IPS-15b (cell line): ENCODE results near the gene FGF11.

Experiments
- H3K27me3 ChIP-seq: one replicate; pipeline ENCODE4 v1.6.1; 2013; ENCODE audit warnings: low read length; ENCODE audit not compliant: control insufficient read depth, insufficient read depth
- H3K36me3 ChIP-seq: one replicate; pipeline ENCODE4 v1.6.1; 2013; ENCODE audit warnings: low read length; ENCODE audit not compliant: control insufficient read depth, insufficient read depth
- H3K4me1 ChIP-seq: one replicate; pipeline ENCODE4 v1.6.1; 2013; ENCODE audit warnings: mild to moderate bottlenecking, low read length; ENCODE audit not compliant: control insufficient read depth, insufficient read depth
- H3K4me3 ChIP-seq: one replicate; pipeline ENCODE4 v1.5.1; 2013; ENCODE audit warnings: low read depth, low read length
- H3K9ac ChIP-seq: one replicate; pipeline ENCODE4 v1.6.1; 2013; ENCODE audit warnings: low read depth, mild to moderate bottlenecking, low read length
- H3K9me3 ChIP-seq: one replicate; pipeline ENCODE4 v1.6.1; 2013; ENCODE audit warnings: mild to moderate bottlenecking, low read length; ENCODE audit not compliant: control insufficient read depth, insufficient read depth

FGF11 gene

DNA sequence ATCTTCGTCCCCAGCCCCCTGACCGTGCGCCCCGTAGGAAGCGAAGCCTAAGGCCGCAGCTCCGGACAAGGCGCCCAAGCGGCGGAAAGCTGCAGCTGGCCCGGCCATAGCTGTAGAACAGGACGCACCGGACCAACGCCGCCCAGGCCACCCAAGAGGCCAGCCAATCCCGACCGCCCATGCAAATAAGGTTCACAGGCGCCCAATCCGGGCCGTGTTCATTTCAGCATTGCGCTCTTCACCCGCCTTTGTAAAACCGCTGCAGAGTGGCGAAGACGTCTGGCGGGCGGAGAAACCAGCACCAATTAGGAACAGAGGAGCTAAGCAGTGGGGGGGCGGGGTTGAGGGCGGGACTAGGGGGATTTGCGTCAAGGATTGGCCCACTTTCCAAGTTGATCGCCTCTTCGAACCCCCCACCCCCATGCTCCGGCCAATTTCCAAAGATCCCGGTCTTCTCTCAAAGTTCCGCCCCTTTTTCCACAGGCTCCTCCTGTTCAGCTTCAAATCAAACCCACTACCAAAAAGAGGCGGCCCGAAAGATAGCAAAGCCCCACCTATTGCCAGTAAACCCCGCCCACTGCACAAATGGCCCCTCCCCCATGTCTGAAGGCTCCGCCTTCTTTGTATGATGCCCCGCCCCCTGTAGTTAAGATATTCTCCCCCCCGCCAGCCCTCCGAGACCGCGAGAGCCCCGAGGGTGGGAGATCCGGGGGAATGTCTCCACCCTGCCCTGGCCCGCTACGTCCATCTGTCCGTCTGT, 35.2 kb upstream of the FGF11 start, which contains the start of gene TMEM256:
Gene TMEM256, minus strand, starts transcription at position 121 of the 760 bp plus-strand sequence. Its CDS starts 13 bp downstream, at position 108.
- Histone ChIP-seq H3K9ac (peak within 1 kb of the TSS; percentile 9), H3K4me3 (peak within 1 kb of the TSS; percentile 88), H3K36me3 (peaks cover 12% of the 10 kb centered on the region), H3K4me1 (peaks cover 7% of the 10 kb centered on the region), H3K9me3 (no peaks in the 10 kb centered on the region), H3K27me3 (peaks cover 5% of the 10 kb centered on the region)

DNA sequence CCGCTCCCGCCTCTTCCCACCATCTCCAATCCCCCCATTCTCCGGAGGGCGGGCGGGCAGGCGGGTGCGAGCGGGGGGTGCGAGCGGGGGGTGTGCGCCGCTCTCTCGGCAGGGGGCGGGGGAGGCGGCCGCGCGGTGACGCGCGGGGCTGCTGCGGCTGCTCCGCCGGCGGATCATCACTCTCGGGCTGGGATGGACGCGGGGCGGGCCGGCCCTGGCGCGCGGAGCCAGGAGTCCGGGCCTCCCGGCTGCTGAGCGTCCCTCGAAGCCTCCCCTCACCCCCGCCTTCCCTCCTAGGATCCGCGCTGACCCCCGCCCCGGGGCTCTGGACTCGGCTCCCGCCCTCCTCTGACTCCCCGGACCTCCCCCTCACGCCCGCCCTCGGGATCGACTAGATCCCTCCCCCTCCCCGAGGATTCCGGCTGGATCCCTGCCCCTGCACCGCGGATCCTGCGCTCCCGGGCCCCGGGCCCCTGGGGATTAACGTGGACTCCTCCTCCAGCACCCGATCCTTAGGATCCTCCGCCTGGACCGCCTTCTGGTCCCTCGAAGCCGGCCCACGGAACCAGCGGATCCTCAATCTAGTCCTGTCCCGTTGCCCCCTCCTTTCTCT, 34.5 kb upstream of the FGF11 start:
- H3K9me3 ChIP-seq = no peaks in the 10 kb centered on the region
- peaks cover 18% of the 10 kb centered on the region for H3K36me3 ChIP-seq
- peaks cover 7% of the 10 kb centered on the region for H3K4me1 ChIP-seq
- peaks cover 7% of the 10 kb centered on the region for H3K27me3 ChIP-seq
- peak overlapping the region; percentile 85 for H3K9ac ChIP-seq
- peak overlapping the region; percentile 88 for H3K4me3 ChIP-seq

DNA sequence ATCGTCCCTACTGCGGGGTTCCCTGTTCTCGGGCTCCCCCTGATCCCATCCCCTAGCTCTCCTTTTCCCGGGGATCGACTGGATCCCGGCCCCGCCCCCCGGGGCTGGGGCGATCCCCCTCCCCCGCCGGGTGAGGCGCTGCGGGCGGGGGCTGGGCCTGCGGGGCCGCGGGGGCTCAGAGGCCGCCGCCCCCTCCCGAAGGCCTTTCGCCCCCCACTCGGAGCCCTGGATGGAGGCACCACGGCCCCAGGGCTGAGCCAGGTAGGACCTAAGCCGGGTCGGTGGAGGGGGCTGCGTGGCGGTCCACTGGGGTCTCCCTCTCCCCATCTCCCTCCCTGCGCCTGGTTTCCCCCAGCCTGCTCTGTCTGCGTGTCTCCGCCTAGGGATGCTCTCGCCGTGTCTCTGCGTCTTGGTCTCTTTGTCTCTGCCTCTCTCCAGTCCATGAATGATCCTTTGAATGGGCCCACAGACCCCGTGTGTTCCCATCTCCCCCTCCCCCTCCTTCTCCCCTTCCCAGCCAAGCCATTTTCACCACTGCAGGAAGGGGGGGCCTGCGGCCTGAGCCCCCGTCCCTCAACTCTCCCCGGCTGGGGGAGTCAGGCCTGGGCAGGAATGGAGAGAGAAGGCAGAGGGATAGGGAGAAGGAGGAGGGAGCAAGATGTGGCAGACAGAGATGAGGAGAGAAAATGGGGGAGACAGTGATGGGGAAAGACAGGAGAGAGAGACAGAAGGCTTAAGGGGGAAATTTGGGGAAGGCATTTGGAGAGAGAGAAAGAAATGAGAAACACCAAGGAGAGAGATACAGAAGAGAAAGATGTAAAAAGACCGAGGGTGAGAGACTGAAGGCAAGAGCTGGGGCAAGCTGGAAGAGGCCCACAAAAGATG, 33.7 kb upstream of the FGF11 start:
- H3K9ac ChIP-seq = peak overlapping the region; percentile 85
- H3K9me3 ChIP-seq = no peaks in the 10 kb centered on the region
- H3K36me3 ChIP-seq = peaks cover 23% of the 10 kb centered on the region
- peak overlapping the region; percentile 88 for H3K4me3 ChIP-seq
- H3K4me1 ChIP-seq = peaks cover 7% of the 10 kb centered on the region
- peaks cover 7% of the 10 kb centered on the region for H3K27me3 ChIP-seq

DNA sequence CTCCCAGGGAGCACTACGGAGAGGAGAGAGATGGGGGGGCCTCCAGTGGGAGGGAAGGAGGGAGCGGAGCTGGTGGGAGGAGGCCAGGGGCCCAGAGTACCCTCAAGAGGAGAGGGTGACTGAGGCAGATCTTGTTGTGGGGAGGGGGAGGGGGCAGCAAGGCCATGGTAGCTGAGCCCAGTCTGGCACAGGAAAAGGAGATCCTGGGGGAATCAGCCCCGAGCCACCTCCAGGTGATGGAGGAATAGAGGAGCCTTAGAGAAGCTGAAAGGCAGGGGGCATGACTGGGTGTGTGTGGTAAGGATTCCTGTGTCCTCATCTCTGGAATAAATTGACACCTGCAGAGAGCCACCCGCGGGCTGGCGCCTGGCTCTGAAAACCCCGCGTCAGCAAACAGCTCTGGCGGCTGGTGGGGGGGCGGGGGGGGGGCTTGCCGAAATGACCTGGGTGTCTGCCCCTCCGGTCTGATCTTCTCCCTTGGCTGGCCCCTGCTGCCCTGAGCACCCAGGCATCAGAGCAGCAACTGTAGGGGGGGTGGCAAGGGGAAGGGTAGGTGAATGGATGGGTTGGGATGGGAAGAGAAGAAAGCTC, 33.0 kb upstream of the FGF11 start:
- H3K4me1 ChIP-seq = peaks cover 7% of the 10 kb centered on the region
- H3K4me3 ChIP-seq = peak overlapping the region; percentile 88
- peaks cover 23% of the 10 kb centered on the region for H3K36me3 ChIP-seq
- H3K27me3 ChIP-seq = peaks cover 7% of the 10 kb centered on the region
- H3K9me3 ChIP-seq = no peaks in the 10 kb centered on the region
- no peak overlapping the region for H3K9ac ChIP-seq

DNA sequence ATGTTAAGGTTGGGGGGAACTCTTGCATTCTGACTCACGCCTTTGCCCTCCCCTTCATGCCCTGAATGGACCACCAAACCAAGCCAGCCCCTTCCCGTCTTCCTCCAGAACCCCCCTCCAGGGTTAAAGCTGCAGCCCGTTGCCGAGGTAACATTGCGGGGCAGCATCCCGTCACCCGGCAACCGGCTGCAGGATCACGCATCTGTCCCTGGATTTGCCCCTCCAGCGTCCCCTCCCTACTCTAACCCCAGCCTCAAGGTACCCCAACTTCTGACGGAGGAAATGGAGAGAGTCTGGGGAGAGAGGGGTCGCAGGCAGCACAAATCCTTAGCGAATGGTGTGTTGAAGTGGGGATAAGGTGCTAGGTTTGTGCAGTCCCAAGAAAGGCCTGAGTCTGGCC, 32.2 kb upstream of the FGF11 start:
- peaks cover 23% of the 10 kb centered on the region for H3K36me3 ChIP-seq
- H3K9ac ChIP-seq = no peak overlapping the region
- peaks cover 7% of the 10 kb centered on the region for H3K4me1 ChIP-seq
- H3K9me3 ChIP-seq = no peaks in the 10 kb centered on the region
- peak overlapping the region; percentile 41 for H3K4me3 ChIP-seq
- peaks cover 7% of the 10 kb centered on the region for H3K27me3 ChIP-seq

DNA sequence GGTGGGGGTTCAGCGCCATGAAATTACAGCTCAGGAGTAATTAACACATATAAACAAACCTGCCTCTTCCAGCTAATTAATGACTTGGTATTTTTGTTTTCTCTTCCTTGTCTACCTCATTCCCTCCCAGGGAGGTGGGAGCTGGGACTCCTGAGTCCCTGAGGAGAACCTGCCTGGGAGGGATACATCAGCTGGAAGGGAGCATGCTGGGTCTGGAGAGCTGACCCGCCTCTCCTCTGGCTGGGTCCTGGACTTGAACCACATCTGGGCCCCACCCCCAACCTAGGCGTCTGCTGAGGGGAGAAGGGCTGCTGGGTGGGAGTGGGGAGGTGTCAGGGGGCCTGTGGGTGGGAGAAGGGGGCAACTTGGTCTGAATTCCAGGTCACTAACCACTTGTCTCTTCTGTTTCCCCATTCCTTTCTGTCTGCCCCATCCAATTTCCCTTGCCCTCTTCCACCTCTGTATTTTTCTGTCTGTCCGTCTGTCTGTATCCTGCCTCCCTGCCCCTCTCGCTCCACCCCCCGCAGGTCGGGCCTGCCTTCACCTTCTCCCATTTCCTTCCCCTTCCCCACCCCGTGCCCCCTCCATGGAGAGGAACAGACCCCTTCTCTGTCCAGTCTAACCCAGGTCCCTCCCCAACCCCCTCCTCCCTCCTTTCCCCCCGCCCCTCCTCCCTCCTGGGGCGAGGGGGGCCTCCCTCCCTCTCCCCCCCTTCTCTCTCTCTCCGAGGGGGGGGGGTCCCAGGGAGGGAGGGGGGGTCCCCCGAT, 31.6 kb upstream of the FGF11 start, which contains the start of gene NLGN2:
Gene NLGN2, plus strand, starts transcription at position 361 of the 767 bp plus-strand sequence. CDS start 411 bp downstream, outside the sequence.
- no peaks in the 10 kb centered on the region for H3K9me3 ChIP-seq
- peak within 1 kb of the TSS; percentile 50 for H3K4me3 ChIP-seq
- peaks cover 11% of the 10 kb centered on the region for H3K4me1 ChIP-seq
- peaks cover 7% of the 10 kb centered on the region for H3K27me3 ChIP-seq
- H3K36me3 ChIP-seq = peaks cover 23% of the 10 kb centered on the region
- H3K9ac ChIP-seq = no peak within 1 kb of the TSS

DNA sequence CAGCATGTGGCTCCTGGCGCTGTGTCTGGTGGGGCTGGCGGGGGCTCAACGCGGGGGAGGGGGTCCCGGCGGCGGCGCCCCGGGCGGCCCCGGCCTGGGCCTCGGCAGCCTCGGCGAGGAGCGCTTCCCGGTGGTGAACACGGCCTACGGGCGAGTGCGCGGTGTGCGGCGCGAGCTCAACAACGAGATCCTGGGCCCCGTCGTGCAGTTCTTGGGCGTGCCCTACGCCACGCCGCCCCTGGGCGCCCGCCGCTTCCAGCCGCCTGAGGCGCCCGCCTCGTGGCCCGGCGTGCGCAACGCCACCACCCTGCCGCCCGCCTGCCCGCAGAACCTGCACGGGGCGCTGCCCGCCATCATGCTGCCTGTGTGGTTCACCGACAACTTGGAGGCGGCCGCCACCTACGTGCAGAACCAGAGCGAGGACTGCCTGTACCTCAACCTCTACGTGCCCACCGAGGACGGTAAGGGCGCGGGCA, 31.0 kb upstream of the FGF11 start:
- no peaks in the 10 kb centered on the region for H3K9me3 ChIP-seq
- H3K36me3 ChIP-seq = peaks cover 23% of the 10 kb centered on the region
- H3K4me3 ChIP-seq = peak overlapping the region; percentile 50
- no peak overlapping the region for H3K9ac ChIP-seq
- H3K27me3 ChIP-seq = peaks cover 7% of the 10 kb centered on the region
- H3K4me1 ChIP-seq = peaks cover 11% of the 10 kb centered on the region

DNA sequence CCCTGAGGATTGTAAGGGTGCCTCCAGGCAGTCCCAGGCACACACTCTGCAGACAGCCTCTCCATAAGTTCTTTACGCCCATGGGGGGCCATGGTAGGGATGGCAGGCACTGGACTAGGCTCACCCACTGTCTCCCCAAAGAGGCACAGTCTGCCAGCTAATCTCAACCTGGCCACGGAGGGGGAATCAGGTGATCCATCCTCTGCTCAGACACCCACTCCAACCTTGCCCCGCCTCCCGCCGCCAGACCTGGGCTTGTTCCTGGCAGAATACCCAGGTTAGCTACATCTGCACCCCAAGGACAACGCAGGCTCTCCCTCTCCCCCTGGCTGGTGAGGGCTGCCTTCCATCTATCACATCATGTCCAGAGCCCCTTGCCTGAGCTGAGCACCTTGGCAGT, 30.4 kb upstream of the FGF11 start:
- Histone ChIP-seq H3K36me3 (peaks cover 23% of the 10 kb centered on the region), H3K9ac (no peak overlapping the region), H3K9me3 (no peaks in the 10 kb centered on the region), H3K4me3 (peak overlapping the region; percentile 50), H3K27me3 (peaks cover 7% of the 10 kb centered on the region), H3K4me1 (peaks cover 11% of the 10 kb centered on the region)

DNA sequence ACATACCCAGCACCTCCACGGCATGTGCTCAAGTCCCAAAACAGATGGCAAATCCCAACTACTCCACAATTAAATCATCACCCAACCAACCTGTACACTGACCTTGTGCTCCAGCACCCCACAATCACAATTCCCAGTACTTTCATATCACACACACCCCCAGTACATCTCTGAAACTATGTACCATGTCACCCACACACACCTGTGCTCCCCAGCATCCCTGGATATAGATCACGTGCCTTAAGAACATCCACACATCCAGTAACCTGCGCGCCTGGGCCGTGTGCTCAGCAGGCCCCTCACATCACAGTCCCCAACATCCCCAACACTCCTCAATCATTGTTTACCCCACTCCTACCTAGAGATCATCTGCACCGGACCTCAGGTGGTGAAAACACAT, 29.6 kb upstream of the FGF11 start:
- no peaks in the 10 kb centered on the region for H3K9me3 ChIP-seq
- no peak overlapping the region for H3K9ac ChIP-seq
- H3K27me3 ChIP-seq = peaks cover 7% of the 10 kb centered on the region
- H3K4me1 ChIP-seq = peaks cover 11% of the 10 kb centered on the region
- no peak overlapping the region for H3K4me3 ChIP-seq
- peaks cover 28% of the 10 kb centered on the region for H3K36me3 ChIP-seq

DNA sequence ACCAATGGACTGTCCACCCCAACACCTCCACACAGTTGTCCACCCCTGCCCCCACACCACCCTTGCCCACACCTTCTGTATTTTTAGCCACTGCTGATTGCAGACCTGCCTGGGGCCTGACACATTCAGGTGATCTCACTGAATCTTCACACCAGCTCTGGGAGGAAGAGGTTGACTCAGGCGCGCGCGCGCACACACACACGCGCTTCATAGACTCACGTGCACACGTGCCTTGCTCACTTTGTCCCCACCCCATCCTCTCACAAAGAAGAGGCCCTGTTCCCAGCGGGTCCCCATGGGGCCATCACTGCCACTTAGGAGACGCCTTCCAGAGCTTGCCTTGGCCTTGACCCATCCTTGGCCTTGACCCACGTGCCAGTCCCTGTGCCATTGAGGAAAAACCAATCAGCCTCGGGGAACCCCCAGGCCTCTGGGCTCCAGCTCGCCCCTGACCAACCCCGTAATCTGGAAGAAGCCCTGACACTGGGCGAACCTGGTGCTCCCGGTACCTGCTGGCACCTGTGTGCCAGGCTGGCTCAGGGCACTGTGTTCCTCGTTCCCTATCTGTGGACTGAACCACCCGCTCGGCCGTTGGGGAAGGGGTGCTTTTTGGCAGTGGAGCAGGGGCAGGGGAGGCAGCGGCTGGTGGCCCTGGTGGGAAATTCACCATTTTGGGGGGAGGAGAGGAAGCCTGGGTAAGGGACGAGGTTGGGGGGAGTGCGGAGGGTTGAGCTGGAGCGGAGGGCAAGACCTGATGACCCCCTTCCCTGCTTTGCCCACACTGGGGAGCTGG, 28.5 kb upstream of the FGF11 start:
- peaks cover 36% of the 10 kb centered on the region for H3K36me3 ChIP-seq
- no peak overlapping the region for H3K4me3 ChIP-seq
- H3K27me3 ChIP-seq = peaks cover 7% of the 10 kb centered on the region
- H3K9me3 ChIP-seq = no peaks in the 10 kb centered on the region
- H3K4me1 ChIP-seq = peaks cover 11% of the 10 kb centered on the region
- H3K9ac ChIP-seq = no peak overlapping the region
